Activated CD4-positive, alpha-beta T cell treated with anti-CD3 and anti-CD28 coated beads, Interleukin-2, amount 50 U/mL, for 1 hour (primary cell): ENCODE measurements around the gene RIPK3.

Source experiments
- DNase-seq: peaks from one replicate; pipeline ENCODE4 v3.0.0-alpha.2; 2020

RIPK3 gene

DNA sequence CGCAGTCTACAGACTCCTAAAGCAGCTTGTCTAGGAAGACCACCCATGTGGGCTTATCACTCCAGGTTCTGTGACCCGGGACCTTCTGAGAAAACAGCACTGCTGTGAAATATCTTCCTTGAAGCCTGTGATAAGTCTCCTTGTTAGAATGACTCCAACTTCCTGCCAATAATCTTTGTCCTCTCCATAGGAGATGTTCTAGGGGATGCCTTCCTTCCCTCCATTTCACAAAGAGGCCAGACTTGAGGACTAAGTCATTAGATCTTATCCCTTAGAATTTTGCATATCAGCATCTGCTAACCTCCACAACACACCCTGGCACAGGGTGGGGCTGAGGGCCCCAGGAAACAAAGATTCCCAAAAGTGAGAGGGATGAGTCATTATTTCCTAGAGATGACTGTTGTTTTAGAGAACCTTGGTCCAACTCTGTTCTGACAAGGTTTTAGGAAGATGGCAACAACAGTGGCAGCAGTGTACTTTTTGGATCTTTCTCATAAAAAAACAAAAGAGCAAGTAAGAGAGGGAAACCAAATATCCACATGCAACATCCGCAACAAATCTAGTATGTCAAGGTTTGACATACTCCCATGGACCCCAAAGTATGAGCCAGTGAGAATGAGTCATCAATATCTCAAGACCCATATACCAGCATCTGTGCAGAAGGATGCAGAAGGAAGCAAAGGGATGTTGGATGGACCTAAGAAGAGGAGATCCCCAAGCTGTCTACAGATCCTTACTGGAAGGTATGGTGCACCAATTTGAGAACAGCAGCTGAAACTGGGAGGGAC lies 22.5 kb downstream of the RIPK3 start:
- DNase-seq, result no peak

DNA sequence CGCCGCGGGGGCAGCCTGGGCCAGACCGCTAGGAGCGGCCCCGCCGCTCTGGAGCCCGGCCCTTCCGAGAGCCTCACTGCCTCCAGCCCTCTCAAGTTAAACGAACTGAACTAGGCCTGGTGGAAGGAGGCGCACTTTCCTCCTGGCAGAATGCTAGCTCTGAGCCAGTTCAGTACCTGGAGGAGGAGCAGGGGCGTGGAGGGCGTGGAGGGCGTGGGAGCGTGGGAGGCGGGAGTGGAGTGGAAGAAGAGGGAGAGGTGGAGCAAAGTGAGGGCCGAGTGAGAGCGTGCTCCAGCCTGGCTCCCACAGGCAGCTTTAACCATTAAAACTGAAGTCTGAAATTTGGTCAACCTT lies 23.2 kb downstream of the RIPK3 start:
- no peak for DNase-seq

DNA sequence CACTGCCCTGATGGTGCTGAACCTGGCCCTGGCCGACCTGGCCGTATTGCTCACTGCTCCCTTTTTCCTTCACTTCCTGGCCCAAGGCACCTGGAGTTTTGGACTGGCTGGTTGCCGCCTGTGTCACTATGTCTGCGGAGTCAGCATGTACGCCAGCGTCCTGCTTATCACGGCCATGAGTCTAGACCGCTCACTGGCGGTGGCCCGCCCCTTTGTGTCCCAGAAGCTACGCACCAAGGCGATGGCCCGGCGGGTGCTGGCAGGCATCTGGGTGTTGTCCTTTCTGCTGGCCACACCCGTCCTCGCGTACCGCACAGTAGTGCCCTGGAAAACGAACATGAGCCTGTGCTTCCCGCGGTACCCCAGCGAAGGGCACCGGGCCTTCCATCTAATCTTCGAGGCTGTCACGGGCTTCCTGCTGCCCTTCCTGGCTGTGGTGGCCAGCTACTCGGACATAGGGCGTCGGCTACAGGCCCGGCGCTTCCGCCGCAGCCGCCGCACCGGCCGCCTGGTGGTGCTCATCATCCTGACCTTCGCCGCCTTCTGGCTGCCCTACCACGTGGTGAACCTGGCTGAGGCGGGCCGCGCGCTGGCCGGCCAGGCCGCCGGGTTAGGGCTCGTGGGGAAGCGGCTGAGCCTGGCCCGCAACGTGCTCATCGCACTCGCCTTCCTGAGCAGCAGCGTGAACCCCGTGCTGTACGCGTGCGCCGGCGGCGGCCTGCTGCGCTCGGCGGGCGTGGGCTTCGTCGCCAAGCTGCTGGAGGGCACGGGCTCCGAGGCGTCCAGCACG lies 23.8 kb downstream of the RIPK3 start:
- DNase-seq, result no peak

DNA sequence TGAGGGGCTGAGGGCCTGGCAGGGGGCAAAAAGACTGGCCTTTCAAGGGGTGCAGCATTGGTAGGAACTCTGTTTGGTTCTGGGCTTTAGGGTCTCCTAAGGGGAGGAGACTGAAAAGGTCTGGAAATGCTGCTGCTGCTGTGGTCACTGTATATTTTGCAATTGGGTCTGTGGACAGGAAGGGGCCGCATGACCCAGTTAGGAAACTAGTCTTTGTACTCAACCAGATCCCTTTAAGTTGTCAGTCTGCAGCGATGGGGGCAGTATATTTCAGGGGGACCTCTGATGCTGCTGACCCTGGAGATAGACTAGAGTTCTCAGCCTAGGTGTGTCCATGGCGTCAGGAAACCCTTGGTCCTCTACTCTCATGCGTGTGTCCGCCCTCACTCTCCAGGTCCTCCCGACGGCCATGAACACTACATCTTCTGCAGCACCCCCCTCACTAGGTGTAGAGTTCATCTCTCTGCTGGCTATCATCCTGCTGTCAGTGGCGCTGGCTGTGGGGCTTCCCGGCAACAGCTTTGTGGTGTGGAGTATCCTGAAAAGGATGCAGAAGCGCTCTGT lies 24.5 kb downstream of the RIPK3 start:
- no peak for DNase-seq

DNA sequence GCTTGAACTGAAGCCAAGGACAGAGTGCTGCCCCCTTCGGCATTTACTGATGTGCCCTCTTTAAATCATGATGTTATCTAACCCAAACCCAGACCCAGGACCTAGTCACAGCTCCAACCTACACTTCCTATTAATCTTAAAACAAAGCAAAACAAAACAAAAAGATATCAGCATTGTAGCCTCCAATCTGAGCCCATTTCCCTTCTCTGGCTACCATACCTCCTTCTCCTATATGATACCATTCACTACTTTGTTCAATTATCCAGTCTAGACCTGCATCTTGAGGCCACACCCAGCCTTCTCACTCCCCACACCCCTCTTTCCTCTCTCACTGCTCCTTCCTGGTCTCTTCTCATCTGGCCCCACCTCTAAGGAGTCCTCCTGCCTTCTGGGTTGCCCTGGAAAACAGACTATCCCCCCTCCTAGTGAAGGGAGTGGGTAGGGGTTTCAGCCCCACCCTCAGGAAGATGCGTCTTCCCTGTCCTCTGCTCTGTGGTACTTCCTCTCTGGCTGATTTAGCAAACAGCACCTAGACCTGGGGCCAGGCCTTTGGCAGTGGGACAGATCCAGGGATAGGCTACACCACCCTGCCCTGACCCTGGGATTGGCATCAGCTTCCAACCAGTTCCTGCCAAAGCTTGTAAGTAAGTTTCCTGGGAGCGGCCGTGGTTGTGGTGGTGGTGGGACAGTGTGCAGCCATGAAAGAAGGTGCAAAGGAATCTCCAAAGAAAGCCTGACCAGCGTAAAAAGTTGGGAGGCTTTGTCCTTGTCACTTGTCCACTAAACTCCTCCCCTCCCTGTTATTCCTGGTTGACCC lies 25.2 kb downstream of the RIPK3 start:
- DNase-seq, result no peak

DNA sequence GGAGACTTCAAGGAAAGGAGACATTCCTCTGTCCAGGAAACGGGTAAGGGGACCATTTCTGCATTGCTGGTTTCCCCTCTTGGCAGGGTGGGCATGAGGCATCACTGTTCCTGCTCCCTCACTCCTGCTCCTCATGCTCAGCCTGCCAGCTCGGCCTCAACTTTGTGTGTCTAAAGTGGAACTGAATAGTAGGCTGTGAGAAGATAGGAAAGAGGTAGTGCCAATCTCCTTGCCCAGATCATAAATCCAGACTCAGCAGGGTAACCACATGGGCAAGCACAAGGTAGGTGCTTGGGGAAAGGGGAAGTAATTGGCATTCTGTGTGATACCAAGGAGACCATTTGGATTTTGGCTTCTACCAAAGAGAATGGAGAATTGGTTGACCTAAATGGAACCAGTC lies 25.9 kb downstream of the RIPK3 start:
- no peak for DNase-seq

DNA sequence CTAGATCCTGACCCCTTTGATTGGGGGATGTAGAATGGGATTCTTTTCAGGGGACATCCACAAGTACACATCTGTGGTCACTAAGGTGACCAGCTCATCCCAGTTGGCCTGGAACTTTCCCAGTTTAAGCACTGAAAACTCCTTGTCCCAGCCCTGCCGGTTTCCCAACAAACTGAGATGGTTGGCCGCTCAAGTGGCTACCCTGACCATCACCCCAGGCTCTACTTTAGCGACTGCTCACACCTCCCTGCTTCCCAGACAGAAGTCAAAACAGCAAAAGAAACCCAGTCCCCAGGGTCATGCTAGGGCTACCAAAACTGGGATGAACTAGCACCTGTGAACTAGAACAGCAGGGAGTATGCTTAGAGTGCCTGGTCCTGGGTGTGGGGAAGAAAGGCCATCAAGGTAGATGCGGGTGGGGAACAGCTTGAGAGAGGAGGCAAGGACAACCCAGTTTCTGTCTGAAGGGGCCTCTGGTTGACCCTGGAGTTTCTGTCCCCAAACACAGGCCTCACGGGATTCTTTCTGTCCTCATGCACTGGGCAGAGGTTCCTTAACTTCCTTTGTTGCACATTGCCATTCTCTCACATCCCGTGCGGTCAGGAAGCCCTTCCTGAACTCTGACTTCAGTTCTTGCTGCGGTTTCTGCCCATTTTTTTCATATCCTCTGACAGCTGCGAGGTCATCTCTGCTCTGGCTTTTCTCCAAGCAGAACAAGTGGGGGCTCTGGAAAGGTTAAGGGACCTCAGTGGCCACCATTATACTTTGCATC lies 26.9 kb downstream of the RIPK3 start:
- DNase-seq, result no peak

DNA sequence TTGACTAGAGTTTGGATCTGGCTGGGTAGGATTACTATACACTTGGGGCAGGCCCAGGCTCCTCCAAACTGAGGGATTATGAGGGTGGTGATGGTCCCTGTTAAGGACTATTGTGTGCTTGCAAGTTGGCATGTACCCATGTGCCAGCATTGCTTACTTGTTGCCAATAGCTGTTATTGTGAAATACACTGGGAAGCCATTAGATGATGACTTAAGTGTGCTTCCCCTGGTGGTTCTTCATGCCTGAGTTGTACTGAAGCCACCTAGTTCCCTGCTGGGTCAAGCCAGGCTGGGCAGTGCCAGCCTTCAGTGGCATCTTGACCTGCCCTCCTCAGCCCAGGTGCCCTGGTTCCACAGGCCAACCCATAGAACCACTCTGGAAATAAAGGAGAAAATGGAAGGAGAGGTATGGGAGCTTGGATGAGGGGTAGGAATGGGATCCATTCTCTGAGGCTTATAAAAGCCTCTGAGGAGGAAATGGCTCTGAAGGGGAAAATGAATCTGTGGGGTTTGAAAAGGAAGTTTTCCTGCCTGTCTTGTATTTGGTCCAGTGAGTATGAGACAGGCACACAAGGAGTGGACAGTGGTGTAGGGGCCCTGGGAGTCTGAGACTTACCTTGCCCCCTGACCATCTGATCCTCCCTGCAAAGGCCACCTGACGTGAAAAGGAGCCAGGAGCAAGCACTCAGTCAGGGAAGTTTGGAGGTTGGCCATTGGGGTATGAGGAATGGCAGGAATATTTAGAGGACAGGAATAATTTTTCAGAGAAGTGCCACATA lies 27.8 kb downstream of the RIPK3 start:
- DNase-seq, result no peak

DNA sequence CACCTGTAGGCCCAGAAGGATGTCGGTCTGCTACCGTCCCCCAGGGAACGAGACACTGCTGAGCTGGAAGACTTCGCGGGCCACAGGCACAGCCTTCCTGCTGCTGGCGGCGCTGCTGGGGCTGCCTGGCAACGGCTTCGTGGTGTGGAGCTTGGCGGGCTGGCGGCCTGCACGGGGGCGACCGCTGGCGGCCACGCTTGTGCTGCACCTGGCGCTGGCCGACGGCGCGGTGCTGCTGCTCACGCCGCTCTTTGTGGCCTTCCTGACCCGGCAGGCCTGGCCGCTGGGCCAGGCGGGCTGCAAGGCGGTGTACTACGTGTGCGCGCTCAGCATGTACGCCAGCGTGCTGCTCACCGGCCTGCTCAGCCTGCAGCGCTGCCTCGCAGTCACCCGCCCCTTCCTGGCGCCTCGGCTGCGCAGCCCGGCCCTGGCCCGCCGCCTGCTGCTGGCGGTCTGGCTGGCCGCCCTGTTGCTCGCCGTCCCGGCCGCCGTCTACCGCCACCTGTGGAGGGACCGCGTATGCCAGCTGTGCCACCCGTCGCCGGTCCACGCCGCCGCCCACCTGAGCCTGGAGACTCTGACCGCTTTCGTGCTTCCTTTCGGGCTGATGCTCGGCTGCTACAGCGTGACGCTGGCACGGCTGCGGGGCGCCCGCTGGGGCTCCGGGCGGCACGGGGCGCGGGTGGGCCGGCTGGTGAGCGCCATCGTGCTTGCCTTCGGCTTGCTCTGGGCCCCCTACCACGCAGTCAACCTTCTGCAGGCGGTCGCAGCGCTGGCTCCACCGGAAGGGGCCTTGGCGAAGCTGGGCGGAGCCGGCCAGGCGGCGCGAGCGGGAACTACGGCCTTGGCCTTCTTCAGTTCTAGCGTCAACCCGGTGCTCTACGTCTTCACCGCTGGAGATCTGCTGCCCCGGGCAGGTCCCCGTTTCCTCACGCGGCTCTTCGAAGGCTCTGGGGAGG lies 28.9 kb downstream of the RIPK3 start, which contains the start of gene LTB4R:
Gene LTB4R, plus strand, starts transcription at position 857 of the 959 bp plus-strand sequence. CDS start 4,150 bp downstream, outside the sequence.
- DNase-seq, result peak; percentile 65

DNA sequence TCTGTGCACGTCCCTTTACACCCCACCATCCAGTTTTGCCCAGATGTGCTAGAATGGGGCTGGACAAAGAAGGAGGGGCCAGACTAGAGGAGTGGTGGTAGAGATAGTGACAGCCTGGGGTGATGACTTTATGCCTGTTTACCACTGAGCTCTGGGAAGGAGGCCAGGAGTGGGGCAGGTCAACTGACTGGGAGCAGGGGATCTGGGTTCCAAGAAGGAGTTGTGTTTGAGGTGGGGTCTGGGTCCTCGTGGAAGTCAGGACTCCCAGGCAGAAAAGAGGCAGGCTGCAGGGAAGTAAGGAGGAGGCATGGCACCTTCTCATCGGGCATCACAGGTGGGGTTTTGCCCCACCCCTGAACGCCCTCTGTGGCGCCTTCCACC lies 29.5 kb downstream of the RIPK3 start:
- DNase-seq, result no peak

DNA sequence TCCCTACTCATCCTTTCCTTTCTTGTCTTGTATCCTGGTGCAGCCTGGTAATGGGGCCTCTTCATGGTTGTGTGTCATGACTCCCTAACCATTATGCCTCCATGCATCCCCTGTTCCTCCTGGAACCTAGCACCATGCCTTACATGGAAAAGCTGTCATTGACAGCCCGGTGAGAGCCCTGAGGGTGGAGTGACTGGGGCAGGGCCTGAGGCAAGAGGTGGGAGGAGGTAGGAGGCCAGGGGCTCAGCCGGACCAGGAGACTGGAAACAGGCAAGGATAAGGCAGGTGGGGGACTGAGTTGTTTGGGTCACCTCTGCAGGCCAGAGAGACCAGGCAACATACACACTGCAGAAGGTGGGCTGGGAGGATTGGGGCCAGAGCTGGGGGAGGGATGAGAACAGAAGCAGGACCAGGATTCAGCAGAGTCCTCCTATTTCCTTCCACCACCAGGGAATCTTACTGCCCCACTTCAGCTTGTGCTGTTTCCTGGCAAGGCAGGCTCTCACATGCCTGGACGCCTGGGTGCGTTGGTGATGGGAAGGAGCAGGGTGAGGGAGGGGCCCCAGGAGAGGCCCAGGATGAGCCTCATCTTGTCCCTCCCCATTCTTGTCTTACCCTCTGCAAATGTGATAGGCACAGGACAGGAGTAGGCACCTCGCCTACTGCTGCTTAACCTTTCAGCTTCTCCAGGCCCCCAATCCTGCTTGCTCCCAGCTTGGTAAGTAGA lies 30.1 kb downstream of the RIPK3 start, which contains the start of gene LTB4R2:
Gene LTB4R2, plus strand, starts transcription at position 603 of the 727 bp plus-strand sequence. CDS start 525 bp downstream, outside the sequence.
- DNase-seq, result no peak

DNA sequence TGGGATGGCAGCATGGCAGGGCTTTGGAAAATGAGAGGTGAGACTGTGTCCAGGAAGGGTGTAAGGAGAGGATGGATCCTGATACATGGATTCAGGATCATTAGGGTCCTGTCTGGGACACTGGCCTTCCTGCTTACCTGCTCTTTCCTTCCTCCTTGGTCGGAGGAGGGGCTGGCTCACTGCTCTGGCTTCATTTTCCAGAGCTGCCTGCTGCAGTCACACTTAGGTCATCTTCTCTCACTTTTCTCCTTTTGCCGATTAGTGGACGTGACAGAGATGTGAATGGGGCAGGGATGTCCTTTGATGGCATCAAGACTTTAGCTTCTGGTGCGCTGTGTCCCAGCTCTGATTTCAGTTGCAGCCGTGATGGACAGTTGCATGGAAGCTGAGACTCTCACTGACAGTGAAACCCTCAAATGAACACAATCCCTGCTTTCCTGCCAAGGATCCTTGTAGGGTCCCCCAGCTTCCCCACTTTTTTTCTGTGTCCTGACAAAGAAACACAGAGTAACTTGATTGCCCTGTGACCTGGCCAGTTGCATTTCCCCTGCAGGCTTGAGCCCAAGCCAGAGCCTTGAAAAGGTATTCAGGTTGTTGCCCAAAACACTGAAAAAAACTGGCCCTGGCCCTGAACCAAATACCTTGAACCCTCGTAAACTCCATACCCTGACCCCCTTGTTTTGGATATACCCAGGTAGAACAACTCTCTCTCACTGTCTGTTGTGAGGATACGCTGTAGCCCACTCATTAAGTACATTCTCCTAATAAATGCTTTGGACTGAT lies 31.3 kb downstream of the RIPK3 start:
- DNase-seq, result no peak

DNA sequence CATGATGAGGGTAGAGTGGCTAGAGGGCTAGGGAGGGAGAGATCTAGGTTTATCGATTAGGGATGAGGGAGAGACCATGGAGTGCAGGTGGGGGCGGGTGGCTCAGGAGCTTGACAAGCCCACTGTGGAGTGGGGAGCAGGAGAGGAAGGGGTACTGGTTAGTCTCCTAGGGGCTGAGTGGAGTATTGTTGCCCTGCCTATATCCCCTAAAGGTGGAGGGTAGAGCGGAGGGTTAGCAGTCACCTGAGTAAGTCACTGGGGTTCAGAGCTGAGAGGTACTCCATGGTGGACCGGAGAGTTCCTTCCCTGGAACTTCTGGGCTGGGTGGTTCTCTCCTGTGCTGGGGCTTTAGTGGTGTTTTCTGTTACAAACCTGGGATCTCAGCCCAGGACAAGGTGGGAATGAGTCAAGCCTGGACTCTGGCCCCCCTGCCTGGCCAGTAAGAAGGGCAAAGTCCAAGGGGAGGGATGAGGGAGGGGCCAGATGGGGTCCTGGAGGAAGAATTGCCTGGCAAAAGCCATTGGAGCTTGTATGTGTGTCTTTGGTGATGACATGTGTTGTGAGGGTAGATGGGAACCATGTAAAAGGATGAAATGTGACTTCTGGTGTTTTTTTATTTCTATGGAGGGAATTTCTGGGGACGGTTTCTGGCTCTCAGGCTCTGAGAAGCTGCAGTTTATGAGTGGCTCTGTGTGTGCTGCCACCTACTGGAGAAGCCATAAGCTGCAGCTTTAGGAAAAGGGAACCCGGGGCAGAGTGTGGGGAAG lies 32.0 kb downstream of the RIPK3 start, which contains the start of gene CIDEB:
Gene CIDEB, minus strand, starts transcription at position 403 of the 767 bp plus-strand sequence. Its CDS starts 119 bp downstream, at position 284.
- DNase-seq, result peak; percentile 57

DNA sequence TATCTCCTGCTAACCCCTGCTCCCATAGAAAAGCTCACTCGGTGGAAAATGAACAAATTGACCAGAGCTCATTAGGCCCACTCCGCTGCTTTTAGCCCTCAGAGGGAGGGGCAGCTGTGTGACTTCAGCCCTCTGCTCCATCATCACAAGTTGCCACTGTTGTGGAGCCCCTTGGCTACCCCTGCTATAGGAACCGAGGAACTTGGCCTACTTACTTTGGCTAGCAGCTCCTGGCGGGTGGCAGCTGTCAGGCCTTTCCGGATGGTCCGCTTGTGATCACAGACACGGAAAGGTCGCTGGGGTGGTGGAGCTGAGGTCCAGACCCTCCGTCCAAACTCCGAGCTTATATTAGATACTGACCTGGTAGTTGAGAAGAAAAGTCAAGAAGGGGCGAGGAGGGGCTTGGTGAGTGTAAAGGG lies 32.6 kb downstream of the RIPK3 start:
- DNase-seq, result no peak

DNA sequence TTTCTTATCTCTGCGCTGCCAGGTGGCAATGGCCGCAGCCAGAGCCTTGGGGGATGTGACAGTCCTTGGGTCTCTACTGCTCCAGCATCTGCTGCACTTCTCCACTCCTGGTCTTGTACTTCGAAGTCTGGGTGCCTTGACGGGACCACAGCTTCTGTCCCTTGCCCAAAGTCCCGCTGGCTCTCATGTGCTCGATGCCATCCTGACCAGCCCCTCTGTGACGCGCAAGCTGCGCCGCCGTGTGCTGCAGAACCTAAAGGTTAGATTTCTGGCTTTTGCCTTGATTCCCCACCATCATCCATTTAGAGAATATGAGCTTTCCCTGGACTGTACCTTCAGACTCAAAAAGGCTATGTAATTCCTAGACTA lies 35.8 kb downstream of the RIPK3 start:
- DNase-seq, result no peak

DNA sequence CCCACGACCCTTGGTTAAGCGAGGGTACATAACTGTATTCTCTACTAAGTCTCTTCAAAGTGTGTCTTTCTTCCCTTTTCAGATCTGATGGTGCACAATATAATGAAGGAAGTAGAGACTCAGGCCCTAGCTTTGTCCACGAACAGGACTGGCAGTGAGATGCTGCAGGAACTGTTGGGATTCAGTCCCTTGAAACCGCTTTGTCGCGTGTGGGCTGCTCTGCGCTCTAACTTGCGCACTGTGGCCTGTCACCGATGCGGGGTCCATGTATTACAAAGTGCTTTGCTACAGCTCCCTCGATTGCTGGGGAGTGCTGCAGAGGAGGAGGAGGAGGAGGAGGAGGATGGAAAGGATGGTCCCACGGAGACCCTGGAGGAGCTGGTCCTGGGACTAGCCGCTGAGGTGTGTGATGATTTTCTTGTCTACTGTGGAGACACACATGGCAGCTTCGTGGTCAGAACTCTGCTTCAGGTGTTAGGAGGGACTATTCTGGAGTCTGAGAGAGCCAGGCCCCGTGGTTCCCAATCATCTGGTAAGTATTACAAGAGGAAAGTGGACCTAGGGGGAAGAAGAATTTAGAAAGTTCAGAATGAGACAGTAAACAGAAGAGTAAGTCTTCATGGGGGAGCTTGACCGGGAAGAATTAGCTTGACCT lies 39.3 kb downstream of the RIPK3 start:
- DNase-seq, result no peak
